Loucy (cell line): Measurements from ENCODE around the gene CEP112.

Experiments
- H2AFZ ChIP-seq: fragments of 200-600 bp; sonication (generic); 2 replicates; pipeline ENCODE4 v1.6.0; 2016; ENCODE audit warnings: antibody characterized with exemption, mild to moderate bottlenecking, low read length, moderate library complexity
- H3F3A ChIP-seq: fragments of 200-600 bp; 2 replicates; pipeline ENCODE4 v1.6.0; 2016; ENCODE audit warnings: antibody characterized with exemption, low read depth, mild to moderate bottlenecking
- H3K27me3 ChIP-seq: fragments of 200-600 bp; sonication (generic); 2 replicates; pipeline ENCODE4 v1.6.1; 2014; ENCODE audit warnings: low read length, mild to moderate bottlenecking; ENCODE audit not compliant: insufficient read depth, poor library complexity, severe bottlenecking
- H3K36me3 ChIP-seq: fragments of 200-600 bp; sonication (generic); 2 replicates; pipeline ENCODE4 v1.6.1; 2016; ENCODE audit warnings: low read length; ENCODE audit not compliant: insufficient read depth
- H3K4me1 ChIP-seq: fragments of 200-600 bp; sonication (generic); 2 replicates; pipeline ENCODE4 v1.5.1; 2014; ENCODE audit warnings: low read length, mild to moderate bottlenecking; ENCODE audit not compliant: insufficient read depth, poor library complexity, severe bottlenecking
- H3K4me2 ChIP-seq: fragments of 200-600 bp; sonication (generic); 2 replicates; pipeline ENCODE4 v1.6.0; 2014; ENCODE audit warnings: antibody characterized with exemption, low read length, low read depth, mild to moderate bottlenecking; ENCODE audit not compliant: poor library complexity, severe bottlenecking
- H3K4me3 ChIP-seq: fragments of 200-600 bp; sonication (generic); 2 replicates; pipeline ENCODE4 v1.5.1; 2014; ENCODE audit warnings: low read length, mild to moderate bottlenecking, mixed read lengths; ENCODE audit not compliant: poor library complexity, severe bottlenecking
- H3K79me2 ChIP-seq: fragments of 200-600 bp; sonication (generic); 2 replicates; pipeline ENCODE4 v1.6.1; 2014; ENCODE audit warnings: low read length; ENCODE audit not compliant: insufficient read depth
- H3K9ac ChIP-seq: fragments of 200-600 bp; sonication (generic); 2 replicates; pipeline ENCODE4 v1.6.0; 2014; ENCODE audit warnings: mild to moderate bottlenecking, low read depth, low read length, moderate library complexity; ENCODE audit not compliant: poor library complexity, severe bottlenecking
- H3K9me2 ChIP-seq: fragments of 200-600 bp; sonication (generic); replicated peaks from 2 replicates; pipeline ENCODE4 v1.6.1; 2016; ENCODE audit warnings: low read depth, low read length, mixed read lengths
- H3K9me3 ChIP-seq: fragments of 200-600 bp; sonication (generic); 2 replicates; pipeline ENCODE4 v1.6.1; 2014; ENCODE audit warnings: mild to moderate bottlenecking, antibody characterized with exemption, low read length, low read depth; ENCODE audit not compliant: insufficient read depth
- H4K20me1 ChIP-seq: fragments of 200-600 bp; sonication (generic); 2 replicates; pipeline ENCODE4 v1.6.0; 2014; ENCODE audit warnings: antibody characterized with exemption, low read length, mild to moderate bottlenecking; ENCODE audit not compliant: insufficient read depth, poor library complexity, severe bottlenecking
- CTCF ChIP-seq: fragments of 200-600 bp; sonication (generic); conservative IDR thresholded peaks from 2 replicates; pipeline ENCODE4 v1.5.1; 2014; ENCODE audit warnings: mild to moderate bottlenecking, antibody characterized with exemption, low read length
- EZH2phosphoT487 ChIP-seq: fragments of 200-600 bp; IDR thresholded peaks from 2 replicates; pipeline ENCODE4 v1.6.1; 2018; ENCODE audit warnings: antibody characterized with exemption, mild to moderate bottlenecking, moderate library complexity, borderline replicate concordance

Gene CEP112

DNA sequence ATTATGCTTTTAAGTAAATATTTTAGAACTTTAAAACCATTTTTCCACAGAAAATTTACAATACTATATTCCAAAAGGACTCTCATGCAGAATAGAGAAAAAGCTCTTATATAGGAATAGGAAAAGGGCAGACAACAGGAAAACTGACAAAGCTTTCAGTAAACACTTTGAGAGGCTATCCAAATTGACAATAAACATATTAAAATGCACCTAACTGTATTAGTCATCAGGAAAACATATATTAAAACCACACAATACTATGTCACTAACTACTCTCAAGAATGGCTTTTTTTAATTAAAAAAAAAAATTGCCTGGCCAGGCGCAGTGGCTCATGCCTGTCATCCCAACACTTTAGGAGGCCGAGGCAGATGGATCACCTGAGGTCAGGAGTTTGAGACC lies 77.3 kb downstream of the CEP112 start:
- no peak overlapping the region for H3K9ac ChIP-seq
- H3K9me2 ChIP-seq = no peaks in the 10 kb centered on the region
- no peaks in the 10 kb centered on the region for H3K27me3 ChIP-seq
- H3K4me1 ChIP-seq = no peaks in the 10 kb centered on the region
- no peak overlapping the region for H3K4me3 ChIP-seq
- TF ChIP-seq CTCF (no peak), EZH2phosphoT487 (no peak)
- no peak overlapping the region for H2AFZ ChIP-seq
- no peaks in the 10 kb centered on the region for H3K36me3 ChIP-seq
- H3K9me3 ChIP-seq = no peaks in the 10 kb centered on the region
- H3F3A ChIP-seq = no peaks in the 10 kb centered on the region
- no peak overlapping the region for H3K4me2 ChIP-seq
- no peaks in the 10 kb centered on the region for H4K20me1 ChIP-seq
- no peaks in the 10 kb centered on the region for H3K79me2 ChIP-seq

DNA sequence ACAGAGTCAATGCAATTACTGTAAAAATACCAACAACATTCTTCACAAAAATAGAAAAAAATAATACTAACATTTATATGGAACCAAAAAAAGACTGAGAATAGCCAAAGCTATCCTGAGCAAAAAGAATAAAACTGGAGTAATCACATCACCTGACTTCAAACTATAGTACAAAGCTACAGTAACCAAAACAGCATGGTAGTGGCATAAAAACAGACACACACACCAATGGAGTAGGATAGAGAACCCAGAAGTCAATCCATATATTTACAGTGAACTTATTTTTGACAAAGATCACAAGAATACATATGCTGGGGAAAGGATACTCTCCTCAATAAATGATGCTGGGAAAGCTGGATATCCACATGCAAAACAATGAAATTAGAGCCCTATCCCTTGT lies 84.2 kb downstream of the CEP112 start:
- no peaks in the 10 kb centered on the region for H3K9me2 ChIP-seq
- H3K79me2 ChIP-seq = no peaks in the 10 kb centered on the region
- H3K9me3 ChIP-seq = no peaks in the 10 kb centered on the region
- H3K4me2 ChIP-seq = no peak overlapping the region
- no peaks in the 10 kb centered on the region for H3K36me3 ChIP-seq
- H3K27me3 ChIP-seq = no peaks in the 10 kb centered on the region
- no peaks in the 10 kb centered on the region for H4K20me1 ChIP-seq
- no peaks in the 10 kb centered on the region for H3K4me1 ChIP-seq
- no peaks in the 10 kb centered on the region for H3F3A ChIP-seq
- H3K4me3 ChIP-seq = no peak overlapping the region
- TF ChIP-seq EZH2phosphoT487 = no peak
- no peak for TF ChIP-seq CTCF
- no peak overlapping the region for H2AFZ ChIP-seq
- H3K9ac ChIP-seq = no peak overlapping the region

- Histone ChIP-seq H3K4me1 (no peaks in the 10 kb centered on the region), H2AFZ (no peak overlapping the region), H4K20me1 (no peaks in the 10 kb centered on the region), H3K36me3 (no peaks in the 10 kb centered on the region), H3K9ac (no peak overlapping the region), H3K9me2 (no peaks in the 10 kb centered on the region), H3K79me2 (no peaks in the 10 kb centered on the region), H3K4me3 (no peak overlapping the region), H3F3A (no peaks in the 10 kb centered on the region), H3K9me3 (no peaks in the 10 kb centered on the region), H3K27me3 (no peaks in the 10 kb centered on the region), H3K4me2 (no peak overlapping the region)
- no peak for TF ChIP-seq CTCF
- no peak for TF ChIP-seq EZH2phosphoT487
Measured at GRCh38 chr17:66098040-66098439, 93.9 kb downstream of the CEP112 start.
